Fibroblast of mammary gland (primary cell): Measurements from ENCODE around the gene PKIG.

Experiments
- DNase-seq: peaks from one replicate; pipeline ENCODE4 v3.0.0-alpha.2; 2010; ENCODE audit warnings: low read depth
- H3K4me3 ChIP-seq: 2 replicates; pipeline ENCODE4 v1.5.1; 2011; ENCODE audit warnings: low read depth, mild to moderate bottlenecking, low read length, moderate library complexity; ENCODE audit not compliant: control insufficient read depth
- TF ChIP-seq, protein P1 (sequence below): conservative IDR thresholded peaks from 2 replicates; pipeline ENCODE4 v1.5.1; 2011; ENCODE audit warnings: low read depth, low read length, inconsistent platforms; ENCODE audit not compliant: control insufficient read depth, insufficient read depth

PKIG gene

DNA sequence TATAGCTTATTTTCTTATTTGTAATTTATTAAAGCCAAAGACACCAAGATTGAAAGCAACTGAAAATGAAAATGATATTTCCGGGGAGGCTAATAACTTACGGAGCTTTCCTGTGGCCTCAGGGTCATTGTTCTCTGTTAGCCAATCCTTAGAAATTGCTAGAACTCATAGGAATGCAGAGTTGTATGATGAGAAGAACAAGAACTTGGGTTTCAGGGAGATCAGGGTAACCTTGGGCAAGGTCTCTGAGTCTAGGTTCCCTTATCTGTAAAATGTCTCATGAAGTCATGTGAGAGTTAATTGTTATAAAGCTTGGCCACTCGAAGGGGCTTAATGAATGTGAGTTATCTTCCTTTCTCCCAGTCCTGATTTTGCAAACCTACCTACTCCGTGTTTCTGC, 40.4 kb upstream of the PKIG start:
- TF ChIP-seq, protein P1, sequence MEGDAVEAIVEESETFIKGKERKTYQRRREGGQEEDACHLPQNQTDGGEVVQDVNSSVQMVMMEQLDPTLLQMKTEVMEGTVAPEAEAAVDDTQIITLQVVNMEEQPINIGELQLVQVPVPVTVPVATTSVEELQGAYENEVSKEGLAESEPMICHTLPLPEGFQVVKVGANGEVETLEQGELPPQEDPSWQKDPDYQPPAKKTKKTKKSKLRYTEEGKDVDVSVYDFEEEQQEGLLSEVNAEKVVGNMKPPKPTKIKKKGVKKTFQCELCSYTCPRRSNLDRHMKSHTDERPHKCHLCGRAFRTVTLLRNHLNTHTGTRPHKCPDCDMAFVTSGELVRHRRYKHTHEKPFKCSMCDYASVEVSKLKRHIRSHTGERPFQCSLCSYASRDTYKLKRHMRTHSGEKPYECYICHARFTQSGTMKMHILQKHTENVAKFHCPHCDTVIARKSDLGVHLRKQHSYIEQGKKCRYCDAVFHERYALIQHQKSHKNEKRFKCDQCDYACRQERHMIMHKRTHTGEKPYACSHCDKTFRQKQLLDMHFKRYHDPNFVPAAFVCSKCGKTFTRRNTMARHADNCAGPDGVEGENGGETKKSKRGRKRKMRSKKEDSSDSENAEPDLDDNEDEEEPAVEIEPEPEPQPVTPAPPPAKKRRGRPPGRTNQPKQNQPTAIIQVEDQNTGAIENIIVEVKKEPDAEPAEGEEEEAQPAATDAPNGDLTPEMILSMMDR, result no peak
- DNase-seq, result no peak

DNA sequence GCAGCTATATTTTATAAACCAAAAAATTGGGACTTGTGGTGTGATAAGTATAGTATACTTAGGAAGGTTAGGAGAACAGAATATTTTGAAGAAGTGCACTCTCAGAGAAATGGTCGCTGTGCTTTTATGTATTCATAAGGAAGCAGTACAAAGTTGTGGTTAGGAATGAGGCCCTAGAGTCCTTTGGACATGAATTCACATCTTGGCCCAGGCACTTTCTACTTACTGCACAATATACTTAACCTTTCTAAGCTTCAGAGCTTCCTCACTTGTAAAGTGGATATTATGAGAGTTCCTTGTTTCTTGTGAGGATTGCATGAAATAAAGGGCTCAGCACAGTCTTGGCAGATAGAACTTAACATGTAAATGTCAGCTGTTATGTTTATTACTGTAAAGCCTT, 39.5 kb upstream of the PKIG start:
- no peak for DNase-seq
- TF ChIP-seq, protein P1, result no peak
- H3K4me3 ChIP-seq, result no peak overlapping the region

More for the DNA sequence above, 40.4 kb upstream of the PKIG start:
- no peak overlapping the region for H3K4me3 ChIP-seq

DNA sequence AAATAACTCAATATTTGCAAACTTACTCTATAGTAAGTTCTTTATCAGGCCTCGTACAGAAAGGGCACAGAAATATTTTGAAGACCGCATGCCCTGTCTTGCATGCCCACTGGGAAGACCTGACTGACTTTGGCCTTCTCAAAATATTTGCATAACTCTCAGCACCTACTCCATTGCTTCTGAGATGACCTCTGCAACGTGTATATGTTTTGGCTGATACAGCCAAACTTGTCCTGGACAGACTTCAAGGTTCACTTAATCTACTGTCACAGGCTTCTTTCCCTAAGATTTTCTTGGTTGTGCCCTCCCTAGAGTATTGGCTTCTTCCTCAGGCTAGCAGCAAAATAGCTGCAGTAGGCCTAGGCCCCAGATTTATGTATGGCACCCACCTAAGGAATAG, 39.0 kb upstream of the PKIG start:
- H3K4me3 ChIP-seq, result no peak overlapping the region
- DNase-seq, result no peak
- TF ChIP-seq, protein P1, result no peak

DNA sequence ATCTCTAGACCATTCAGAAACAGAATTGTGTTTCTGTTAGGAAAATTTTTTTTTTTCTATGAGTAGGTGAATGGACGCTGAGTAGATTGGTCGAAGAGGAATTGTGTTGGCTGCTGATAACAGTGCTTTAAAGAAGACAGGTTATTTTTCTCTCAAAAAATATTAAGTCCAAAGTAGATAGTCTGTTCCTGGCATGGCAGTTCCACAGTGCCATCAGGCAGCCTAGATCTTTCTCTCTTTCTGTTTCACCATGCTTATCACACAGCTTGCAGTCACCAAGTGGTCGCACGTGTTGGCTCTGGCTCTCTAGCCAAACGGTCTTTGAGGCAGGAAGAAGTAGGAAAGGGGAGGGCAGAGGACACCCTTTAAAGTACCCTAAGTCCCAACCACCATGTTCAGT, 38.1 kb upstream of the PKIG start:
- no peak for DNase-seq
- TF ChIP-seq, protein P1, result no peak
- H3K4me3 ChIP-seq, result no peak overlapping the region

DNA sequence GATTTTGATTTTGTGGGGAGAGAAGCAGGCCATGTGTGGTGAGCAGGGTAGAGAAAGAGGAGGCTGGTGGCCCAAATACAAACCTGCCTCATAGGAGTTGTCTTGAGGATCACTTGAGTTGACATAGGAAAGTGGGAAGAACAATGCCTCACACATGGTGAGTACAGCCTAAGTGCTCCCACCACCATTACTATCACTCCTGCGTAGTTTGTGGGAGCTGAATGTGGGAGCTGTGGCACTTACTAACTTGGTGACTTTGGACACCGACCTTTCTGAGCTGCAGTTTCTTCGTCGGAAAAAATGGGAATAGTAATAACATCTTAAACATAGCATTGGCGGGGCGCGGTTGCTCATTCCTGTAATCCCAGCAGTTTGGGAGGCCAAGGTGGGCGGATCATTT, 35.0 kb upstream of the PKIG start:
- DNase-seq, result no peak
- no peak overlapping the region for H3K4me3 ChIP-seq
- TF ChIP-seq, protein P1, result no peak

DNA sequence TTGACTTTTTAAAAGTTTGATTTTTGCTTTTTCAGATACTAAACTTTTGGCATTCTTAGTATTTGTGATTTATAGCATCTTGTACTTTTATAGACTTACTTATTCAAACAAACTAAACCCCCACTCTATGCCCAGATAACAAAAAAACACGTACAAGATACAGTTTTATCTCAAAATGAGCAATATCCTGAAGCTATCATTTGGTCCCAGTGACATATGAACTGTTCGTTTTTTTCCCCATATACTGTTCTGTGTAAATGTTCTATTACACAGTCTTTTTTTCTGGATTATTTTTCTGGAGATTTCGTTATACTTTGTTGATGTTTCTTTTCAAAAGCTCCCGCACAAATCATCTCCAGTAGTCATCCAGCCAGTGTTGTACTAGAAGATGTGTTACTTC, 33.3 kb upstream of the PKIG start:
- TF ChIP-seq, protein P1, result no peak
- no peak for DNase-seq
- H3K4me3 ChIP-seq, result no peak overlapping the region

DNA sequence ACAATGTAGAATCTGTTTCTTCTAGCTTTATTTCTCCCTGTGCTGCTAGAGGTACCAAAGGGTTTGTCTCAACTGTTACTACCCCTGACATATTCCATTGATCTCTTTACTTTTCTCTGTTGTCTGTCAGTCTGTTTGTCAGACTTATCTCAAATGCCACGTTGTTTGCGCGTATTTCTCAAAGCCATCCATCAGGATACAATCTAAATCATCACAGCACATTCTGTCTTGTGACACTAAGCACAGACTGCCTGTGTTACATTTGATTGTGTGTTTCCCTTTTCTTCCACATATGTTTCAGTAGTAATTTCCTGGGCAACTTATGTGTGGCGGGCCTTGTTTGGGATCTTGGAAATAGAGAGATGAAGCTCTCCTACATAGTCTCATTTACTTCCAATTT, 30.3 kb upstream of the PKIG start:
- H3K4me3 ChIP-seq, result no peak overlapping the region
- TF ChIP-seq, protein P1, result no peak
- DNase-seq, result no peak
